ENCODE results near the gene MAP4K2.
"Not testable (repeated sequence)": the region's sequence is repeated elsewhere in the genome, so short reads cannot be mapped to it uniquely, and the experiment has no call there.

The MAP4K2 gene

GRCh38 chr11:64803158-64803845 lies at the start of gene MAP4K2:
TSS of gene MAP4K2 (minus strand) at chr11:64803214. CDS start at chr11:64803149, 65 bp downstream.
- peak; percentile 80 for DNase-seq

GRCh38 chr11:64851831-64852351 lies 48.9 kb upstream of the MAP4K2 start:
- DNase-seq, result no peak

- DNase-seq, result no peak
These were observed 48.1 kb upstream of the MAP4K2 start for GRCh38 chr11:64850979-64851567.

GRCh38 chr11:64849598-64850356 lies 46.8 kb upstream of the MAP4K2 start:
- DNase-seq, result no peak

- DNase-seq, result no peak
These were observed 46.0 kb upstream of the MAP4K2 start for GRCh38 chr11:64848826-64849597.

GRCh38 chr11:64848214-64848825 lies 45.3 kb upstream of the MAP4K2 start:
- no peak for DNase-seq

- peak; percentile 89 for DNase-seq
These were observed 44.1 kb upstream of the MAP4K2 start for GRCh38 chr11:64846998-64847666.

- not testable (repeated sequence) for DNase-seq
These were observed 42.7 kb upstream of the MAP4K2 start for GRCh38 chr11:64845776-64846129.

GRCh38 chr11:64845129-64845775 lies 42.2 kb upstream of the MAP4K2 start:
- no peak for DNase-seq

- peak; percentile 88 for DNase-seq
These were observed 41.5 kb upstream of the MAP4K2 start, which contains the start of gene CDC42BPG for GRCh38 chr11:64844330-64845128. TSS of gene CDC42BPG (minus strand) at chr11:64844653. CDS start at chr11:64844569, 84 bp downstream.

- no peak for DNase-seq
These were observed 40.8 kb upstream of the MAP4K2 start for GRCh38 chr11:64843686-64844329.

GRCh38 chr11:64842851-64843685 lies 40.1 kb upstream of the MAP4K2 start:
- no peak for DNase-seq

- DNase-seq, result no peak
These were observed 39.3 kb upstream of the MAP4K2 start for GRCh38 chr11:64842366-64842759.

- no peak for DNase-seq
These were observed 38.8 kb upstream of the MAP4K2 start for GRCh38 chr11:64841592-64842365.

- no peak for DNase-seq
These were observed 37.1 kb upstream of the MAP4K2 start for GRCh38 chr11:64839887-64840782.

GRCh38 chr11:64839335-64839734 lies 36.3 kb upstream of the MAP4K2 start:
- DNase-seq, result no peak

Data from NCI-H510A (cell line).